GM12892 (cell line): Measurements from ENCODE around the gene MAPKAPK2.

Experiments used
- POLR2A ChIP-seq: IDR thresholded peaks from 2 replicates; pipeline ENCODE4 v1.6.1; 2011; ENCODE audit warnings: low read depth, low read length, control low read depth
- POLR2AphosphoS5 ChIP-seq: IDR thresholded peaks from 2 replicates; pipeline ENCODE4 v1.6.1; 2011; ENCODE audit warnings: low read depth, low read length, control low read depth

DNA sequence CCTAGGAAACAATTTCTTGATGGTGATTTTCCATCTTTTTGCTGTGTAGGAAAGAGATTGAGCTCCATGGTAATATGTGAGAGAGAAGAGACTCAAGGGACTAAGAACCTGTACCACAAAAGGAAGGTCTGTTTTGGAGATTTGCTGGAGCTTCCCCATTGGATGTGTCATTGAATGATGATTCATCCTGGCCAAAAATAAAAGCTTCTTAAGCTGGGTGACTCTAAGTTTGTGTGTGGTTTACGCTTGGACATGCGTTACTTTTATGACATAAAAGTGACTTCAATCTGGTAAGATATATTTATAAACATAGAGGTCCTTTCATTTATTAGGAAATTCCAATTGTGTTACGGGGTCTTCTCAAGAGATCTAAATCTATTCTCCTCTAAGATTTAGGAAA lies 68.4 kb downstream of the MAPKAPK2 start:
- TF ChIP-seq POLR2A (no peak), POLR2AphosphoS5 (no peak)
